ENCODE data around the gene RNLS. TPM values are rescaled to one million over a fixed set of nuclear protein-coding genes. Genes with fewer than 3 reads are reported as not detected.

The RNLS gene
- total RNA-seq, 2 experiments from 2014 or later = 0.95 to 2.7 TPM

- POLR2A ChIA-PET = no interaction called here
- Mint-ChIP-seq H3K27ac (no peak overlapping the region), H3K36me3 (ENCODE audit: low read depth) (no peaks in the 10 kb centered on the region), H3K4me1 (ENCODE audit: low read depth) (no peaks in the 10 kb centered on the region), H3K9me3 (no peaks in the 10 kb centered on the region), H3K27me3 (no peaks in the 10 kb centered on the region), H3K4me3 (no peak overlapping the region)
- no peaks in the 10 kb centered on the region for H3K4me1 ChIP-seq (ENCODE audit: insufficient read depth, low read length)
- no peaks in the 10 kb centered on the region for H3K36me3 ChIP-seq (ENCODE audit: insufficient read depth, low read length)
- DNase-seq (no peak), ATAC-seq (ENCODE audit: poor library complexity) (no peak)
- no peaks in the 10 kb centered on the region for H3K9me3 ChIP-seq (ENCODE audit: control insufficient read depth in 1 of 2, insufficient read depth in 1 of 2, low read length in 2 of 2)
- no peak overlapping the region for H3K4me3 ChIP-seq (ENCODE audit: low read length)
- no peaks in the 10 kb centered on the region for H3K27me3 ChIP-seq (ENCODE audit: control insufficient read depth in 1 of 2, insufficient read depth in 2 of 2, low read length in 2 of 2)
- no peak for TF ChIP-seq CTCF (IDR thresholded peaks at IDR 0.05)
- CTCF ChIA-PET = no interaction called here
- intact Hi-C loops (cut with DNase I, micrococcal nuclease) = no loop called here
- no peak overlapping the region for H3K27ac ChIP-seq (ENCODE audit: low read depth in 1 of 2, low read length in 2 of 2)
These were observed 108.9 kb downstream of the RNLS start for GRCh38 chr10:88473989-88474883.

- H3K27ac Mint-ChIP-seq = no peak overlapping the region
- Histone ChIP-seq H3K4me3 (ENCODE audit: low read length) (no peak overlapping the region), H3K4me1 (ENCODE audit: insufficient read depth, low read length) (no peaks in the 10 kb centered on the region), H3K9me3 (ENCODE audit: control insufficient read depth in 1 of 2, insufficient read depth in 1 of 2, low read length in 2 of 2) (no peaks in the 10 kb centered on the region), H3K27me3 (ENCODE audit: control insufficient read depth in 1 of 2, insufficient read depth in 2 of 2, low read length in 2 of 2) (no peaks in the 10 kb centered on the region), H3K36me3 (ENCODE audit: insufficient read depth, low read length) (no peaks in the 10 kb centered on the region), H3K27ac (ENCODE audit: low read depth in 1 of 2, low read length in 2 of 2) (no peak overlapping the region)
- TF ChIP-seq CTCF (IDR thresholded peaks at IDR 0.05) = no peak
- ChIA-PET POLR2A (no interaction called here), CTCF (no interaction called here)
- ATAC-seq (ENCODE audit: poor library complexity) (no peak), DNase-seq (no peak)
- no peaks in the 10 kb centered on the region for H3K4me1 Mint-ChIP-seq (ENCODE audit: low read depth)
- H3K27me3 Mint-ChIP-seq = no peaks in the 10 kb centered on the region
- no peaks in the 10 kb centered on the region for H3K36me3 Mint-ChIP-seq (ENCODE audit: low read depth)
- intact Hi-C loops (cut with DNase I, micrococcal nuclease) = no loop called here
- H3K9me3 Mint-ChIP-seq = no peaks in the 10 kb centered on the region
- no peak overlapping the region for H3K4me3 Mint-ChIP-seq
These were observed 110.6 kb downstream of the RNLS start for GRCh38 chr10:88472540-88472939.

GRCh38 chr10:88471899-88472298, 111.2 kb downstream of the RNLS start:
- H3K9me3 Mint-ChIP-seq = no peaks in the 10 kb centered on the region
- Histone ChIP-seq H3K4me3 (ENCODE audit: low read length) (no peak overlapping the region), H3K36me3 (ENCODE audit: insufficient read depth, low read length) (no peaks in the 10 kb centered on the region), H3K4me1 (ENCODE audit: insufficient read depth, low read length) (no peaks in the 10 kb centered on the region), H3K27ac (ENCODE audit: low read depth in 1 of 2, low read length in 2 of 2) (no peak overlapping the region), H3K27me3 (ENCODE audit: control insufficient read depth in 1 of 2, insufficient read depth in 2 of 2, low read length in 2 of 2) (no peaks in the 10 kb centered on the region), H3K9me3 (ENCODE audit: control insufficient read depth in 1 of 2, insufficient read depth in 1 of 2, low read length in 2 of 2) (no peaks in the 10 kb centered on the region)
- H3K4me1 Mint-ChIP-seq (ENCODE audit: low read depth) = no peaks in the 10 kb centered on the region
- intact Hi-C loops (cut with DNase I, micrococcal nuclease) = no loop called here
- no peak for TF ChIP-seq CTCF (IDR thresholded peaks at IDR 0.05)
- H3K27me3 Mint-ChIP-seq = no peaks in the 10 kb centered on the region
- no peak overlapping the region for H3K4me3 Mint-ChIP-seq
- H3K27ac Mint-ChIP-seq = no peak overlapping the region
- DNase-seq (no peak), ATAC-seq (ENCODE audit: poor library complexity) (no peak)
- H3K36me3 Mint-ChIP-seq (ENCODE audit: low read depth) = no peaks in the 10 kb centered on the region
- ChIA-PET CTCF (no interaction called here), POLR2A (no interaction called here)

Measured in CD4-positive, alpha-beta T cell (primary cell).